Heart left ventricle (tissue), 16 donors: ENCODE results near the gene NAPSA. TPM values are rescaled to one million over a fixed set of nuclear protein-coding genes. Genes with fewer than 3 reads are reported as not detected.
"Not testable (repeated sequence)": the region's sequence is repeated elsewhere in the genome, so short reads cannot be mapped to it uniquely, and the experiment has no call there.

Experiments used
- ATAC-seq, 4 donors: fragments of 200-7000 bp; cut with Tn5 transposase; one replicate each; pipeline ENCODE4 v1.9.1; 2020 to 2022; ENCODE audit warnings: moderate library complexity in 4 of 4, mild to moderate bottlenecking in 3 of 4, moderate number of reproducible peaks in 1 of 4
- DNase-seq, 5 donors: peaks; one replicate each; pipeline ENCODE4 v3.0.0-alpha.2; 2020
- H3K27ac ChIP-seq, 12 donors: fragments of 200-600 bp; sonication (generic) in 4 of 12; one replicate each; pipeline versions ENCODE4 v1.5.0 to v1.8.0; 2016 to 2022; ENCODE audit warnings: mild to moderate bottlenecking in 2 of 12
- H3K27me3 ChIP-seq, 9 donors: fragments of 200-600 bp; sonication (generic) in 2 of 9; one replicate each; pipeline versions ENCODE4 v1.5.1 to v1.8.0; 2016 to 2022; ENCODE audit warnings: mild to moderate bottlenecking in 3 of 9
- H3K36me3 ChIP-seq, 9 donors: fragments of 200-600 bp; sonication (generic) in 2 of 9; one replicate each; pipeline versions ENCODE4 v1.5.0 to v1.8.0; 2018 to 2022; ENCODE audit warnings: mild to moderate bottlenecking in 2 of 9
- H3K4me1 ChIP-seq, 12 donors: fragments of 200-600 bp; sonication (generic) in 4 of 12; one replicate each; pipeline versions ENCODE4 v1.5.0 to v1.8.0; 2016 to 2022; ENCODE audit warnings: mild to moderate bottlenecking in 3 of 12
- H3K4me3 ChIP-seq, 12 donors: fragments of 200-600 bp; sonication (generic) in 4 of 12; one replicate each; pipeline versions ENCODE4 v1.5.0 to v1.8.0; 2017 to 2022; ENCODE audit warnings: mild to moderate bottlenecking in 9 of 12, moderate library complexity in 4 of 12
- H3K9me3 ChIP-seq, 12 donors: fragments of 200-600 bp; sonication (generic) in 4 of 12; one replicate each; pipeline versions ENCODE4 v1.5.0 to v1.8.0; 2016 to 2022; ENCODE audit warnings: mild to moderate bottlenecking in 1 of 12
- CTCF ChIP-seq, 12 donors: fragments of 200-600 bp; sonication (generic) in 4 of 12; IDR thresholded peaks; one replicate each; pipeline versions ENCODE4 v1.5.0 to v1.8.0; 2018 to 2022; ENCODE audit warnings: antibody characterized with exemption in 12 of 12, mild to moderate bottlenecking in 5 of 12
- POLR2A ChIP-seq, 2 donors: fragments of 450-650 bp; IDR thresholded peaks; one replicate each; pipeline ENCODE4 v1.6.1; 2017; ENCODE audit warnings: antibody characterized with exemption in 2 of 2, mild to moderate bottlenecking in 2 of 2, moderate library complexity in 2 of 2
- WGBS, 4 donors: extraction: QIAGEN DNeasy Blood & Tissue Kit in 2 of 4; methylation state at CpG; one replicate each; pipeline versions ENCODE4 v1.1.5 to v1.1.7; 2013 to 2018; 5-methylcytosine and 5-hydroxymethylcytosine counted together
- intact Hi-C, 10 donors: fragments of 100-400 bp; cut with DNase I; formaldehyde crosslinking; loops; one replicate each; pipeline versions ENCODE4 v1.11.1 to v1.14.2; 2022
- polyA plus RNA-seq, 2 donors: library from polyadenylated mRNA; stranded (reverse); fragments of 200-250 nt; gene quantifications; one replicate each; pipeline ENCODE4 v1.2.3, GENCODE V29; 2013
- total RNA-seq, 9 donors: library from RNA; depleted of rRNA in 2 of 9; stranded (reverse); fragments of >200 nt in 2 of 9; fragmentation: NEBNext Ultra II Directional in 3 of 9; extraction: Animal tissue kit (Norgen Biotek cat#: 25700) in 3 of 9; gene quantifications; one replicate each; pipeline versions ENCODE4 v1.1.0 to v1.2.4, GENCODE V29; 2016 to 2023
- donor health status: ischemic (EF 13 %, LVEDD 7.1; RV severe dilation, severe dysfunction).
- donor health status: healthy with polysubstance abuse.
- donor health status: DM: no; HTN: yes; CAD: no.
- donor health status: DM: no; HTN: no; CAD: no.
- donor health status: ischemic (EF 25% LVEDD 6.9; RV normal size, moderate dysfunction).
- donor health status: ischemic (EF 25% LVEDD 5.7; RV mildly dilated, moderate dysfunction).
- donor health status: healthy.
- donor health status: DM: yes; HTN: yes; CAD: no.
- donor health status: ischemic (EF 35%, LVEDD 5.7; RV mildly dilated, moderate dysfunction).
- donor health status: nonischemic (EF 11% LVEDD 7.7; RV severe dilation, severe dysfunction).
- donor health status: DM: yes; HTN: yes; CAD: no.
- donor health status: PGD.
- donor health status: ischemic (EF 29% LVEDD 5.4; RV normal size, mild dysfunction).
- donor health status: nonischemic (EF 23%, LVEDD 6.1; RV moderate dilation, normal function).

NAPSA gene
- total and polyA plus RNA-seq, 11 donors: 0.28 to 0.89 (median 0.62) TPM; not detected in 5

DNA sequence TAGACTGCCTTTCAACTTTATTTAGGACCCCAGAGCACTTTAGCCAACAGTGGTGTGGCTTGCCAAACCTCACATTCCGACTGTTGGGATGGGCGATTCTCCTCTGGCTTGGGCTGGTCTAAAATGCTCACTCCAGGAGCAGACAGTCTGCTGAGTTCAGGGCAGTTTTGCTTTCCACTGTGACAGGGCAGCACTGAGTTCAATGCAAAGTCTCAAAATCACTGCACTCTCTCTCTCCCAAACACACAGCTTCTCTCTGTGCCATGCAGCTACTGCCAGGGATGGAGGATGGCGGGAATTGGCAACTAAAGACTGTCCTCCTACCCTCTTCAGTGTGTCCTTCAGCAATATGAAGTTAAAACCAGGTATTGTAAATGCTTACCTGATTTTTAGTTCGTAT is 13.2 kb downstream of the NAPSA start:
- H3K4me3 ChIP-seq: no peak overlapping the region
- peak in 1 of 4 donors; percentile 13 for ATAC-seq
- TF ChIP-seq CTCF (IDR thresholded peaks at IDR 0.05) (no peak), POLR2A (IDR thresholded peaks at IDR 0.05) (no peak)

GRCh38 chr19:50349277-50350057 is 16.0 kb downstream of the NAPSA start:
- no peak for DNase-seq
- Histone ChIP-seq H3K36me3 (no peaks in the 10 kb centered on the region), H3K27ac (peak overlapping the region in 1 of 12 donors; percentile 5), H3K4me3 (no peak overlapping the region), H3K27me3 (no peaks in the 10 kb centered on the region), H3K4me1 (no peaks in the 10 kb centered on the region), H3K9me3 (peaks cover 0 to 12% (median 3%) of the 10 kb centered on the region in 12 donors)
- intact Hi-C loops: loop anchor here in 1 of 10 donors (10.0 kb wide), 1 partner anchor 575 kb away; no protein-coding TSS in a partner anchor
- 57 to 70% (median 64%) methylated on average over 20 to 22 of the region's 22 CpGs for WGBS, 4 donors
- TF ChIP-seq CTCF (IDR thresholded peaks at IDR 0.05): no peak
- TF ChIP-seq POLR2A (IDR thresholded peaks at IDR 0.05): no peak
- no peak for ATAC-seq

More for the DNA sequence above, 13.2 kb downstream of the NAPSA start:
- WGBS, 4 donors: 48 to 73% (median 66%) methylated on average over 3 to 4 of the region's 4 CpGs
- intact Hi-C loops: loop anchor here in 1 of 10 donors (10.0 kb wide), 1 partner anchor 573 kb away; no protein-coding TSS in a partner anchor
- Histone ChIP-seq H3K36me3 (no peaks in the 10 kb centered on the region), H3K27me3 (no peaks in the 10 kb centered on the region), H3K27ac (no peak overlapping the region), H3K9me3 (no peaks in the 10 kb centered on the region), H3K4me1 (no peaks in the 10 kb centered on the region)
- DNase-seq: no peak

GRCh38 chr19:50347089-50347581 is 18.3 kb downstream of the NAPSA start:
- H3K4me1 ChIP-seq, H3K36me3 ChIP-seq, H3K27me3 ChIP-seq, DNase-seq, ATAC-seq, intact Hi-C loops, H3K27ac ChIP-seq, H3K4me3 ChIP-seq: not testable (repeated sequence)
- peaks cover 0 to 15% (median 3%) of the 10 kb centered on the region in 12 donors for H3K9me3 ChIP-seq
- 76 to 89% (median 79%) methylated on average over 8 of the region's 8 CpGs for WGBS, 4 donors

- 73 to 80% (median 75%) methylated on average over 8 of the region's 8 CpGs for WGBS, 4 donors
- Histone ChIP-seq H3K9me3 (peaks cover 0 to 19% (median 4%) of the 10 kb centered on the region in 12 donors), H3K27ac (peak overlapping the region in 1 of 12 donors; percentile 15), H3K27me3 (no peaks in the 10 kb centered on the region), H3K4me3 (peak overlapping the region in 2 of 12 donors; percentile 1 to 23), H3K4me1 (peaks cover 0 to 28% (median 0%) of the 10 kb centered on the region in 12 donors), H3K36me3 (no peaks in the 10 kb centered on the region)
- intact Hi-C loops: no loop called here
- no peak for ATAC-seq
- DNase-seq: no peak
- TF ChIP-seq CTCF (IDR thresholded peaks at IDR 0.05) (no peak), POLR2A (IDR thresholded peaks at IDR 0.05) (no peak)
These were observed 20.6 kb downstream of the NAPSA start for GRCh38 chr19:50344661-50345318.
